ENCODE data around the gene DRC1.

- TF ChIP-seq CTCF (IDR thresholded peaks at IDR 0.05) (no peak), POLR2A (IDR thresholded peaks at IDR 0.05) (no peak)
Observed at GRCh38 chr2:26352892-26353291, 48.8 kb upstream of the DRC1 start.
